Lower leg skin (tissue), 3 donors: Measurements from ENCODE around the gene CHST9.

ENCODE experiments used
- POLR2A ChIP-seq, 2 donors: fragments of 450-650 bp; IDR thresholded peaks; one replicate each; pipeline ENCODE4 v1.6.1; 2016 to 2017; ENCODE audit warnings: antibody characterized with exemption in 2 of 2, mild to moderate bottlenecking in 1 of 2, moderate library complexity in 1 of 2
- TF ChIP-seq, protein P1 (sequence below), 3 donors: fragments of 450-650 bp; IDR thresholded peaks; one replicate each; pipeline ENCODE4 v1.5.1; 2016; ENCODE audit warnings: antibody characterized with exemption in 3 of 3, mild to moderate bottlenecking in 3 of 3, moderate library complexity in 2 of 3

DNA sequence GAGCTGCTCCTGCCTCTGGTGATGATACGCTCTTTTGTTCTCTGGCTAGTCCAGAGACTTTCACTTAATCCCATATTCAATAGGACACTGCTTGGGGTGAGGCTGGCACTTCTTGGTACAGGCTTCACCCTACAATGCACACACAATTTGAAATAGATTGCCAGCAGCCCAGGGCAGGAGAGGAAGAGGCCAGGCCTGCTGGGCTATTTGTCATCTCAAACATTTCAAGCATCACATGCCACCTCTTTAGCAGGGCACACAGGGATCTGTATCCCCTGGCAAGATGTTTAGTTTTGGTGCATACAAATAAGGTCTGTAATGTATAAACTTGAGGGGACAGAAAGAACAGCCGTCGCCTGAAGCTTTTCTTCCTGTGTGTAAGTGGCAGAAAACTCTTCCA, 120.4 kb downstream of the CHST9 start:
- TF ChIP-seq, protein P1, sequence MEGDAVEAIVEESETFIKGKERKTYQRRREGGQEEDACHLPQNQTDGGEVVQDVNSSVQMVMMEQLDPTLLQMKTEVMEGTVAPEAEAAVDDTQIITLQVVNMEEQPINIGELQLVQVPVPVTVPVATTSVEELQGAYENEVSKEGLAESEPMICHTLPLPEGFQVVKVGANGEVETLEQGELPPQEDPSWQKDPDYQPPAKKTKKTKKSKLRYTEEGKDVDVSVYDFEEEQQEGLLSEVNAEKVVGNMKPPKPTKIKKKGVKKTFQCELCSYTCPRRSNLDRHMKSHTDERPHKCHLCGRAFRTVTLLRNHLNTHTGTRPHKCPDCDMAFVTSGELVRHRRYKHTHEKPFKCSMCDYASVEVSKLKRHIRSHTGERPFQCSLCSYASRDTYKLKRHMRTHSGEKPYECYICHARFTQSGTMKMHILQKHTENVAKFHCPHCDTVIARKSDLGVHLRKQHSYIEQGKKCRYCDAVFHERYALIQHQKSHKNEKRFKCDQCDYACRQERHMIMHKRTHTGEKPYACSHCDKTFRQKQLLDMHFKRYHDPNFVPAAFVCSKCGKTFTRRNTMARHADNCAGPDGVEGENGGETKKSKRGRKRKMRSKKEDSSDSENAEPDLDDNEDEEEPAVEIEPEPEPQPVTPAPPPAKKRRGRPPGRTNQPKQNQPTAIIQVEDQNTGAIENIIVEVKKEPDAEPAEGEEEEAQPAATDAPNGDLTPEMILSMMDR (IDR thresholded peaks at IDR 0.05), result no peak
- no peak for TF ChIP-seq POLR2A (IDR thresholded peaks at IDR 0.05)
